Heart left ventricle (tissue), 13 donors: ENCODE results near the gene ARL6.
"Not testable (repeated sequence)": the region's sequence is repeated elsewhere in the genome, so short reads cannot be mapped to it uniquely, and the experiment has no call there.

Source experiments
- CTCF ChIP-seq, 12 donors: fragments of 200-600 bp; sonication (generic) in 4 of 12; IDR thresholded peaks; one replicate each; pipeline versions ENCODE4 v1.5.0 to v1.8.0; 2018 to 2022; ENCODE audit warnings: antibody characterized with exemption in 12 of 12, mild to moderate bottlenecking in 5 of 12
- POLR2A ChIP-seq, 2 donors: fragments of 450-650 bp; IDR thresholded peaks; one replicate each; pipeline ENCODE4 v1.6.1; 2017; ENCODE audit warnings: antibody characterized with exemption in 2 of 2, mild to moderate bottlenecking in 2 of 2, moderate library complexity in 2 of 2
- donor health status: ischemic (EF 13 %, LVEDD 7.1; RV severe dilation, severe dysfunction).
- donor health status: DM: no; HTN: yes; CAD: no.
- donor health status: DM: no; HTN: no; CAD: no.
- donor health status: ischemic (EF 25% LVEDD 6.9; RV normal size, moderate dysfunction).
- donor health status: ischemic (EF 25% LVEDD 5.7; RV mildly dilated, moderate dysfunction).
- donor health status: ischemic (EF 35%, LVEDD 5.7; RV mildly dilated, moderate dysfunction).
- donor health status: nonischemic (EF 11% LVEDD 7.7; RV severe dilation, severe dysfunction).
- donor health status: DM: yes; HTN: yes; CAD: no.
- donor health status: PGD.
- donor health status: ischemic (EF 29% LVEDD 5.4; RV normal size, mild dysfunction).
- donor health status: nonischemic (EF 23%, LVEDD 6.1; RV moderate dilation, normal function).

DNA sequence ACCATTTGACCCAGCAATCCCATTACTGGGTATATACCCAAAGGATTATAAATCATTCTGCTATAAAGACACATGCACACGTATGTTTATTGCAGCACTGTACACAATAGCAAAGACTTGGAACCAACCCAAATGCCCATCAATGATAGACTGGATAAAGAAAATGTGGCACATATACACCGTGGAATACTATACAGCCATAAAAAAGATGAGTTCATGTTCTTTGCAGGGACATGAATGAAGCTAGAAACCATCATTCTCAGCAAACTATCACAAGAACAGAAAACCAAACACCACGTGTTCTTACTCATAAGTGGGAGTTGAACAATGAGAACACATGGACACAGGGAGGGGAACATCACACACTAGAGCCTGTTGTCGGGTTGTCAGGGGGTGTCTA is 68.6 kb downstream of the ARL6 start:
- TF ChIP-seq CTCF, POLR2A (IDR thresholded peaks at IDR 0.05): not testable (repeated sequence)
